Calu3 (cell line): ENCODE measurements around the gene EDARADD. TPM values are rescaled to one million over a fixed set of nuclear protein-coding genes. Genes with fewer than 3 reads are reported as not detected.

ENCODE experiments used
- BruUV-seq: library from RNA; stranded (reverse); fragments of 400-500 nt; replicated peaks from 2 replicates; lab custom pipeline; 2021; lab: Mats Ljungman, UMichigan
- CTCF ChIA-PET: fragments of 300-600 bp; sonication (Branson Sonifier 250); formaldehyde crosslinking; loops from one replicate; lab custom pipeline; 2022; ENCODE audit warnings: antibody characterized with exemption; lab: Charles Lee
- DNase-seq: peaks from one replicate; pipeline ENCODE4 v3.0.0; 2022
- H3K27ac Mint-ChIP-seq: one replicate; pipeline ENCODE4 v1.8.0; 2022; ENCODE audit warnings: mixed read lengths; ENCODE audit not compliant: unreplicated experiment
- H3K27me3 Mint-ChIP-seq: one replicate; pipeline ENCODE4 v1.8.0; 2022; ENCODE audit warnings: mixed read lengths; ENCODE audit not compliant: unreplicated experiment
- H3K36me3 Mint-ChIP-seq: one replicate; pipeline ENCODE4 v1.8.0; 2022; ENCODE audit warnings: mild to moderate bottlenecking, moderate library complexity, mixed read lengths; ENCODE audit not compliant: insufficient read depth, unreplicated experiment
- H3K4me1 Mint-ChIP-seq: one replicate; pipeline ENCODE4 v1.8.0; 2022; ENCODE audit warnings: mild to moderate bottlenecking, low read depth, mixed read lengths; ENCODE audit not compliant: unreplicated experiment
- H3K4me3 Mint-ChIP-seq: one replicate; pipeline ENCODE4 v1.8.0; 2022; ENCODE audit warnings: mild to moderate bottlenecking, low read depth, moderate library complexity, mixed read lengths; ENCODE audit not compliant: unreplicated experiment
- H3K9me3 Mint-ChIP-seq: one replicate; pipeline ENCODE4 v1.8.0; 2022; ENCODE audit warnings: low read depth, mixed read lengths; ENCODE audit not compliant: unreplicated experiment
- CTCF ChIP-seq: fragments of 200-600 bp; IDR thresholded peaks from one replicate; pipeline ENCODE4 v1.8.0; 2022; ENCODE audit warnings: antibody characterized with exemption; ENCODE audit not compliant: unreplicated experiment
- intact Hi-C: fragments of 100-400 bp; cut with micrococcal nuclease; formaldehyde crosslinking; loops from one replicate; pipeline ENCODE4 v1.10.0; 2022; ENCODE audit not compliant: unreplicated experiment
- total RNA-seq: library from RNA; stranded (reverse); gene quantifications from 2 replicates; pipeline ENCODE4 v1.2.3, GENCODE V29; 2022

EDARADD gene
- total RNA-seq, 1 experiment from 2014 or later: 0.19 TPM

GRCh38 chr1:236394879-236395229, 768 bp downstream of the EDARADD start:
- CTCF ChIA-PET: no interaction called here
- intact Hi-C loops: loop anchor here (5.0 kb wide), 1 partner anchor 127 kb away; the partner anchor contains the start of gene LGALS8
- Mint-ChIP-seq H3K27me3 (peaks cover 84% of the 10 kb centered on the region), H3K4me1 (peaks cover 8% of the 10 kb centered on the region), H3K9me3 (no peaks in the 10 kb centered on the region), H3K27ac (no peak overlapping the region), H3K4me3 (peak overlapping the region; percentile 66), H3K36me3 (peaks cover 9% of the 10 kb centered on the region)
- BruUV-seq: no TSS peak
- no peak for TF ChIP-seq CTCF
- DNase-seq: no peak

GRCh38 chr1:236395230-236395946, 1.3 kb downstream of the EDARADD start:
- peaks cover 8% of the 10 kb centered on the region for H3K4me1 Mint-ChIP-seq
- peak; percentile 14 for DNase-seq
- CTCF ChIA-PET: no interaction called here
- intact Hi-C loops: no loop called here
- H3K36me3 Mint-ChIP-seq: peaks cover 9% of the 10 kb centered on the region
- no peak for TF ChIP-seq CTCF
- peaks cover 88% of the 10 kb centered on the region for H3K27me3 Mint-ChIP-seq
- H3K27ac Mint-ChIP-seq: no peak overlapping the region
- H3K4me3 Mint-ChIP-seq: peak overlapping the region; percentile 66
- no peaks in the 10 kb centered on the region for H3K9me3 Mint-ChIP-seq
- BruUV-seq: no TSS peak

- H3K27ac Mint-ChIP-seq: no peak overlapping the region
- peaks cover 9% of the 10 kb centered on the region for H3K36me3 Mint-ChIP-seq
- H3K4me1 Mint-ChIP-seq: peaks cover 8% of the 10 kb centered on the region
- no peak for DNase-seq
- no peak for TF ChIP-seq CTCF
- no TSS peak for BruUV-seq
- CTCF ChIA-PET: no interaction called here
- H3K4me3 Mint-ChIP-seq: peak overlapping the region; percentile 66
- peaks cover 88% of the 10 kb centered on the region for H3K27me3 Mint-ChIP-seq
- intact Hi-C loops: no loop called here
- no peaks in the 10 kb centered on the region for H3K9me3 Mint-ChIP-seq
These were observed 2.0 kb downstream of the EDARADD start for GRCh38 chr1:236395947-236396664.

- no TSS peak for BruUV-seq
- Mint-ChIP-seq H3K27me3 (peaks cover 88% of the 10 kb centered on the region), H3K27ac (no peak overlapping the region), H3K4me1 (peaks cover 8% of the 10 kb centered on the region), H3K4me3 (no peak overlapping the region), H3K36me3 (peaks cover 9% of the 10 kb centered on the region), H3K9me3 (no peaks in the 10 kb centered on the region)
- CTCF ChIA-PET: no interaction called here
- TF ChIP-seq CTCF: no peak
- intact Hi-C loops: no loop called here
- no peak for DNase-seq
These were observed 2.6 kb downstream of the EDARADD start for GRCh38 chr1:236396665-236397043.
